Glutamatergic neuron (in vitro differentiated cells): ENCODE measurements around the gene DCTN2. TPM values are rescaled to one million over a fixed set of nuclear protein-coding genes. Genes with fewer than 3 reads are reported as not detected.

ENCODE experiments used
- DNase-seq: peaks from one replicate; pipeline ENCODE4 v3.0.0; 2022
- H3K27ac Mint-ChIP-seq: one replicate; pipeline ENCODE4 v1.8.0; 2020; ENCODE audit warnings: mild to moderate bottlenecking, mixed read lengths, inconsistent platforms; ENCODE audit not compliant: unreplicated experiment
- H3K27me3 Mint-ChIP-seq: one replicate; pipeline ENCODE4 v1.8.0; 2020; ENCODE audit warnings: mild to moderate bottlenecking, moderate library complexity, mixed read lengths, inconsistent platforms; ENCODE audit not compliant: unreplicated experiment
- H3K36me3 Mint-ChIP-seq: one replicate; pipeline ENCODE4 v1.8.0; 2020; ENCODE audit warnings: mild to moderate bottlenecking, mixed read lengths, inconsistent platforms; ENCODE audit not compliant: unreplicated experiment
- H3K4me1 Mint-ChIP-seq: one replicate; pipeline ENCODE4 v1.8.0; 2020; ENCODE audit warnings: mild to moderate bottlenecking, low read depth, mixed read lengths, inconsistent platforms; ENCODE audit not compliant: unreplicated experiment
- H3K4me3 Mint-ChIP-seq: one replicate; pipeline ENCODE4 v1.8.0; 2020; ENCODE audit warnings: mild to moderate bottlenecking, mixed read lengths, inconsistent platforms; ENCODE audit not compliant: unreplicated experiment
- H3K9me3 Mint-ChIP-seq: one replicate; pipeline ENCODE4 v1.8.0; 2020; ENCODE audit warnings: mild to moderate bottlenecking, moderate library complexity, mixed read lengths, inconsistent platforms; ENCODE audit not compliant: unreplicated experiment
- total RNA-seq: library from RNA; stranded (reverse); fragmentation: NEBNext Ultra II Directional; extraction: Animal tissue kit (Norgen Biotek cat#: 25700); gene quantifications from one replicate; pipeline ENCODE4 v1.2.1, GENCODE V29; 2021; ENCODE audit not compliant: unreplicated experiment
- TF ChIP-seq, protein P1 (sequence below): fragments of 200-600 bp; sonication (generic); IDR thresholded peaks from one replicate; pipeline ENCODE4 v1.5.0; 2021; ENCODE audit not compliant: partially characterized antibody, unreplicated experiment

Gene DCTN2
- total RNA-seq, 1 donor from 2014 or later = 484 TPM

DNA sequence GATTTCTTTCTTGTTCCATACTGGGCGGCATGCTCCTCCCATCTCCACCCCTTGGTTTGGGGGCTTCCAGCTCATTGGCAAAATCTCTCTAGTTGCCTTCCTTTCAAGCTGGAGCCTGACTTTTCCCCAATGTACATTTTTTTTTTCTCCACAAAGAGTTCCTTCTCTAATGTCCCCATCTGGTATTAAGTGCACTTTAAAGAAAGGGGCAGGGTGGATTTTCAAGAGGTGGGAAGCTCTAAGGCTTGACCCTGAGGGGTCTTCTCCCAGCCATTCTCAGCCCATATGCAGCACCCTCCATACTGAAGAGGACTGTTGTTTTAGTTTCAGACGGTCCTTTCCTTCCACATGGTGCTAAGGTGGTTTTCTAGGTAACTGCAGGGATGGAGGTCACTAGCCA, 38.2 kb upstream of the DCTN2 start:
- Mint-ChIP-seq H3K27ac (no peak overlapping the region), H3K36me3 (peaks cover 7% of the 10 kb centered on the region), H3K9me3 (peaks cover 13% of the 10 kb centered on the region), H3K4me3 (no peak overlapping the region), H3K4me1 (no peaks in the 10 kb centered on the region), H3K27me3 (peaks cover 3% of the 10 kb centered on the region)
- TF ChIP-seq, protein P1, sequence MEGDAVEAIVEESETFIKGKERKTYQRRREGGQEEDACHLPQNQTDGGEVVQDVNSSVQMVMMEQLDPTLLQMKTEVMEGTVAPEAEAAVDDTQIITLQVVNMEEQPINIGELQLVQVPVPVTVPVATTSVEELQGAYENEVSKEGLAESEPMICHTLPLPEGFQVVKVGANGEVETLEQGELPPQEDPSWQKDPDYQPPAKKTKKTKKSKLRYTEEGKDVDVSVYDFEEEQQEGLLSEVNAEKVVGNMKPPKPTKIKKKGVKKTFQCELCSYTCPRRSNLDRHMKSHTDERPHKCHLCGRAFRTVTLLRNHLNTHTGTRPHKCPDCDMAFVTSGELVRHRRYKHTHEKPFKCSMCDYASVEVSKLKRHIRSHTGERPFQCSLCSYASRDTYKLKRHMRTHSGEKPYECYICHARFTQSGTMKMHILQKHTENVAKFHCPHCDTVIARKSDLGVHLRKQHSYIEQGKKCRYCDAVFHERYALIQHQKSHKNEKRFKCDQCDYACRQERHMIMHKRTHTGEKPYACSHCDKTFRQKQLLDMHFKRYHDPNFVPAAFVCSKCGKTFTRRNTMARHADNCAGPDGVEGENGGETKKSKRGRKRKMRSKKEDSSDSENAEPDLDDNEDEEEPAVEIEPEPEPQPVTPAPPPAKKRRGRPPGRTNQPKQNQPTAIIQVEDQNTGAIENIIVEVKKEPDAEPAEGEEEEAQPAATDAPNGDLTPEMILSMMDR = no peak
- no peak for DNase-seq

DNA sequence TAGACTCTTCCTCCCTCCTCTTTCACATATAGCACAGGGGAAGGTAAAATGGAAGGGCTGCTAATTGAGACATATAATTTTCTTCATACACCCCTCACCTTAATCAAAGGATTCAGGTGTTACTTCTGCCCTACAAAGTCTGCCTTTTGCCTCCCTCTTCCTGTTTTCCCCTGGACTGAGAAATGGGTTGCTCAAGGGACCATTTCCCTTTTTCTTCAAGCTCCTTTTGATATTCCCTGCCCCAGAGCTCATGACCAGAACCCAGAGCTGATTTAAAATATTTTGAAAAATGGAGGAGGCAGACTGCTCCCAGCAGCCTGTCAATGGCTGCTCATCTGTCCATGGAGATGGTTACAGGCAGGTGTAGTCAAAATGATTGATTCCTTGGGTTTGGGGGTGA, 37.7 kb upstream of the DCTN2 start:
- Mint-ChIP-seq H3K9me3 (peaks cover 14% of the 10 kb centered on the region), H3K27ac (no peak overlapping the region), H3K36me3 (peaks cover 7% of the 10 kb centered on the region), H3K4me3 (peak overlapping the region; percentile 20), H3K27me3 (peaks cover 3% of the 10 kb centered on the region), H3K4me1 (no peaks in the 10 kb centered on the region)
- no peak for DNase-seq
- TF ChIP-seq, protein P1 = no peak

DNA sequence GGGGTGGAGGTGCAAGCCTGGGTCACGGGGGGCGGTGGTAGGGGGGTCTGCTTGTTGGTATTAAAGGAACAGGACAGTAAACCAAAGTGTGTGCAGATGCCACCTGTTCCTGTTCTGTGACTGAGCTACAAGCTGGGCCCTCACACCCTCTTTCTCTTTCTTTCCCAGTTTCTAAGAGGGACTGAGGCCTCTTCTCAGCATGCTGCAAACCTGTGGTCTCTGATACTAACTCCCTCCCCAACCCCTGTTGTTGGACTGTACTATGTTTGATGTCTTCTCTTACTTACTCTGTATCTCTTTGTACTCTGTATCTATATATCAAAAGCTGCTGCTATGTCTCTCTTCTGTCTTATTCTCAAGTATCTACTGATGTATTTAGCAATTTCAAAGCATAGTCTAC, 37.1 kb upstream of the DCTN2 start:
- H3K36me3 Mint-ChIP-seq = peaks cover 7% of the 10 kb centered on the region
- H3K4me3 Mint-ChIP-seq = no peak overlapping the region
- H3K4me1 Mint-ChIP-seq = no peaks in the 10 kb centered on the region
- peaks cover 15% of the 10 kb centered on the region for H3K9me3 Mint-ChIP-seq
- TF ChIP-seq, protein P1 = no peak
- no peak overlapping the region for H3K27ac Mint-ChIP-seq
- peaks cover 5% of the 10 kb centered on the region for H3K27me3 Mint-ChIP-seq
- no peak for DNase-seq

DNA sequence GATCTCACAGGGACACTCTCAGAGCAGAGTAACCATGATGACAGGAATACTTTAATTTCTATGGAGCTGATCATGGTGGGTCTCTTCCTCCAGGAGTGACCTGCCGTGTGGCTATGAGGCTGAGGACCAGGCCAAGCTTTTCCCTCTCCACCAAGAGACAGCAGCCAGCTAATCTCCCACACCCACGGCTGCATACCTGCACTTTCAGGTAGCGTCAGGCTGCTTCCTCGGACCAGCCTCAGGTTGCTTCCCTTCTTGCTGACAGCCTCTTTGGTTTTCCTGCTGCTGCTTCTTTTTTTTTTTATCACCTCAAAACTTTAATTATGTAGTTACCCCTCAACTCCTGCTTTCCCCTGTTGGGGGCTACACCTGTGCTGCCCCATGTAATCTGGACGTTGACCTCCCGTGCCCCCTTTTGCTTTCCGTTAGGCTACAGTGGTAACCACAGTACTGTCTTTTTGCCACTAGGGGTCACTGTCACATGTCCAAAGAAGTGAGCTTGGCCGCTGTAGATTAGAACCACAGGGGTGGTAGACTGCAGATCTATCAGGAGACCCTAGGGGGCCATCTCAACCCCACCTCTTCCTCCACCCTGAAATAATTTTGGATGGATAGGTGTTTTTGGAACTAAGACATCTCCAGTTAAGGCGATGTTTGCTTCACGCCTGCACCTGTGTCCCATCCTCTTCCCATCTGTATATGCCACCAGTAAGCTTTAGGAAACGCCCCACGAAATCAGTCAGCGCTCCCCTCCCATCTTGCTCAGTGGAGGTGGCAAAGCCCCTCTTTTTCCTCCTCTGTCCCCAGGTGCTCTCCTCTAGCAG, 36.2 kb upstream of the DCTN2 start:
- Mint-ChIP-seq H3K27me3 (peaks cover 9% of the 10 kb centered on the region), H3K4me1 (no peaks in the 10 kb centered on the region), H3K36me3 (peaks cover 10% of the 10 kb centered on the region), H3K9me3 (peaks cover 16% of the 10 kb centered on the region), H3K27ac (no peak overlapping the region), H3K4me3 (no peak overlapping the region)
- DNase-seq = peak; percentile 58
- TF ChIP-seq, protein P1 = peak; percentile 95

DNA sequence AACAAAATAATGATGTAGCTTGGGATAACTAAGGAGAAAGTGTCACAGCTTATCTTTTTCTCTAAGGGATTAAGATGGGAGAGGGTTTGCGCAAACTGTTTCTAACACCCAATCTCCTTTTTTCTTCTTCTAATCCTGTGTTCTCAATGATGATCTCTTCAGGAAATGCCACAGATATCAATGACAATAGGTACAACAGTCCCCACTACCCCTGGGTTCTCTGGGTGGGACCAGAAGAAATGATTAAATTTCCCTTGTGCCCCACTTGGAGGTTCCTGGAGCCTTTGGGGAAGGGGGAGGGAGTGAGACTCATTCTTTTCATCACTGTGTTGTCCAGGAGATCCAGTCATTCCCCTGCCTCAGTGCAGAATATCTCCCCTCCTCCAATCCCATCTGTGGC, 35.4 kb upstream of the DCTN2 start:
- H3K4me3 Mint-ChIP-seq = no peak overlapping the region
- H3K4me1 Mint-ChIP-seq = no peaks in the 10 kb centered on the region
- TF ChIP-seq, protein P1 = no peak
- peaks cover 12% of the 10 kb centered on the region for H3K36me3 Mint-ChIP-seq
- no peak overlapping the region for H3K27ac Mint-ChIP-seq
- H3K9me3 Mint-ChIP-seq = peaks cover 16% of the 10 kb centered on the region
- peaks cover 9% of the 10 kb centered on the region for H3K27me3 Mint-ChIP-seq
- no peak for DNase-seq
